Mesendoderm (in vitro differentiated cells): ENCODE data around the gene BCO2.
A peak's percentile ranks its signal among the peaks of the same experiment; 100 is the strongest.

ENCODE experiments used
- DNase-seq: peaks from one replicate; pipeline ENCODE4 v3.0.0; 2013
- H2AK5ac ChIP-seq: 2 replicates; pipeline ENCODE4 v1.6.1; 2013; ENCODE audit warnings: low read length, inconsistent platforms
- H2BK120ac ChIP-seq: 2 replicates; pipeline ENCODE4 v1.6.1; 2013; ENCODE audit warnings: low read depth, mild to moderate bottlenecking, low read length, moderate library complexity, mixed read lengths
- H2BK15ac ChIP-seq: replicated peaks from 2 replicates; pipeline ENCODE4 v1.6.1; 2013; ENCODE audit warnings: low read depth, mild to moderate bottlenecking, moderate library complexity
- H2BK5ac ChIP-seq: 2 replicates; pipeline ENCODE4 v1.6.1; 2013; ENCODE audit warnings: low read length, inconsistent platforms
- H3K18ac ChIP-seq: 2 replicates; pipeline ENCODE4 v1.6.1; 2013; ENCODE audit warnings: mild to moderate bottlenecking, low read length, mixed read lengths
- H3K23ac ChIP-seq: one replicate; pipeline ENCODE4 v1.6.1; 2013; ENCODE audit warnings: low read length
- H3K27ac ChIP-seq: 2 replicates; pipeline ENCODE4 v1.5.1; 2013; ENCODE audit warnings: low read depth, mild to moderate bottlenecking, inconsistent platforms, low read length, moderate library complexity
- H3K27me3 ChIP-seq: 2 replicates; pipeline ENCODE4 v1.6.1; 2013; ENCODE audit warnings: low read length, control low read depth, mild to moderate bottlenecking, inconsistent platforms; ENCODE audit not compliant: insufficient read depth, poor library complexity
- H3K36me3 ChIP-seq: 2 replicates; pipeline ENCODE4 v1.6.1; 2013; ENCODE audit warnings: low read length, inconsistent platforms; ENCODE audit not compliant: control insufficient read depth, insufficient read depth
- H3K4ac ChIP-seq: one replicate; pipeline ENCODE4 v1.6.1; 2013; ENCODE audit warnings: low read depth, mild to moderate bottlenecking, low read length, moderate library complexity
- H3K4me1 ChIP-seq: 2 replicates; pipeline ENCODE4 v1.6.1; 2013; ENCODE audit warnings: low read depth, low read length, inconsistent platforms; ENCODE audit not compliant: control insufficient read depth
- H3K4me2 ChIP-seq: 2 replicates; pipeline ENCODE4 v1.6.1; 2013; ENCODE audit warnings: low read length
- H3K4me3 ChIP-seq: 2 replicates; pipeline ENCODE4 v1.5.1; 2013; ENCODE audit warnings: mild to moderate bottlenecking, low read length
- H3K56ac ChIP-seq: one replicate; pipeline ENCODE4 v1.6.1; 2013; ENCODE audit warnings: low read length
- H3K79me1 ChIP-seq: 2 replicates; pipeline ENCODE4 v1.6.1; 2013; ENCODE audit warnings: low read length, inconsistent platforms
- H3K79me2 ChIP-seq: 2 replicates; pipeline ENCODE4 v1.6.1; 2013; ENCODE audit warnings: mild to moderate bottlenecking, low read length; ENCODE audit not compliant: control insufficient read depth, insufficient read depth
- H3K9ac ChIP-seq: 2 replicates; pipeline ENCODE4 v1.6.1; 2013; ENCODE audit warnings: low read length, inconsistent platforms
- H4K5ac ChIP-seq: one replicate; pipeline ENCODE4 v1.6.1; 2013; ENCODE audit warnings: low read length
- H4K8ac ChIP-seq: one replicate; pipeline ENCODE4 v1.6.1; 2013; ENCODE audit warnings: low read depth, mild to moderate bottlenecking, control low read depth, low read length, moderate library complexity
- WGBS: extraction: QIAGEN DNeasy Blood & Tissue Kit; methylation state at CpG from one replicate; pipeline ENCODE4 v1.1.7; 2013; ENCODE audit warnings: low lambda C conversion rate, missing lambda C conversion rate; ENCODE audit not compliant: insufficient coverage; ENCODE audit errors: extremely low coverage; 5-methylcytosine and 5-hydroxymethylcytosine counted together

Gene BCO2

DNA sequence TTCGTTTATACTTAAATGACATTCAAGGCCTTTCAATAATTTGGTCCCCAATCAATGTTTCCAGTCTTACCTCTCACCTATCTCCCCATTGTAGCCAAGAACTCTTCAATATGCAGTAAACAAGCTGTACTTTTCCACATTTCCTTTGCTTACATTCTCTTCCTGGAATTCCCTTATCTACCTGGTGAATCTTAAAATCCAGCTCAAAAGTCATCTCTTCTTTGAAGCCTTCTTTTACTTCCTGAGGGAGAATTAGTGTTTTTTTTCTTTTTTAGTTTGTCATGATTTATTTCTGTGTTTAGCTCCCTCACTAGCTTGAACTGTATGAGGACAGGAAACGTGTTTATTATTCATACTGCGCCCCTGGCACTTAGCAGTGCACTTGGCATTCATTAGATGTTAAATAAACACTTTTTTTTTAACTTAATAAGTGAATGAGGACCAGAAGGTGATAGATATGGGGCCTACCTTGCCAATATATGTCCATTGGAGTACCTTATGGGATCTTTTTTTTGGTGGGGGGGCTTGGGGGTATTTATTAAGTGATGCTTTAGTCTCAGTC lies 46.0 kb downstream of the BCO2 start:
- Histone ChIP-seq H2BK5ac (no peak overlapping the region), H3K56ac (no peak overlapping the region), H3K9ac (no peak overlapping the region), H3K27ac (no peak overlapping the region), H2BK120ac (no peak overlapping the region), H3K79me2 (no peaks in the 10 kb centered on the region), H3K23ac (no peak overlapping the region), H3K79me1 (no peaks in the 10 kb centered on the region), H4K5ac (no peak overlapping the region), H4K8ac (no peak overlapping the region), H3K4me2 (no peak overlapping the region), H3K18ac (no peak overlapping the region), H3K36me3 (no peaks in the 10 kb centered on the region), H2AK5ac (no peak overlapping the region), H3K4me1 (no peaks in the 10 kb centered on the region), H3K27me3 (no peaks in the 10 kb centered on the region), H2BK15ac (no peak overlapping the region), H3K4ac (no peak overlapping the region), H3K4me3 (no peak overlapping the region)
- WGBS: no CpG with 5 or more reads among the region's 3 CpGs
- DNase-seq: peak; percentile 45

- no peak overlapping the region for H2BK15ac ChIP-seq
- no peak overlapping the region for H2BK120ac ChIP-seq
- no peaks in the 10 kb centered on the region for H3K4me1 ChIP-seq
- H3K4me3 ChIP-seq: no peak overlapping the region
- DNase-seq: no peak
- no peak overlapping the region for H3K4ac ChIP-seq
- H3K4me2 ChIP-seq: no peak overlapping the region
- no peak overlapping the region for H2AK5ac ChIP-seq
- H3K27me3 ChIP-seq: no peaks in the 10 kb centered on the region
- no CpG with 5 or more reads among the region's 4 CpGs for WGBS
- H3K27ac ChIP-seq: no peak overlapping the region
- H3K79me2 ChIP-seq: peaks cover 7% of the 10 kb centered on the region
- H3K36me3 ChIP-seq: no peaks in the 10 kb centered on the region
- H3K18ac ChIP-seq: no peak overlapping the region
- H4K5ac ChIP-seq: no peak overlapping the region
- no peak overlapping the region for H4K8ac ChIP-seq
- no peak overlapping the region for H3K9ac ChIP-seq
- no peak overlapping the region for H3K56ac ChIP-seq
- H3K79me1 ChIP-seq: peaks cover 5% of the 10 kb centered on the region
- no peak overlapping the region for H2BK5ac ChIP-seq
- H3K23ac ChIP-seq: no peak overlapping the region
Observed at GRCh38 chr11:112222303-112222702, 47.0 kb downstream of the BCO2 start.

GRCh38 chr11:112223121-112223520 lies 47.8 kb downstream of the BCO2 start:
- Histone ChIP-seq H3K4me2 (no peak overlapping the region), H3K27ac (no peak overlapping the region), H2AK5ac (no peak overlapping the region), H3K9ac (no peak overlapping the region), H3K79me2 (peaks cover 10% of the 10 kb centered on the region), H4K8ac (no peak overlapping the region), H3K56ac (no peak overlapping the region), H3K79me1 (peaks cover 8% of the 10 kb centered on the region), H3K18ac (no peak overlapping the region), H3K4me1 (no peaks in the 10 kb centered on the region), H3K4me3 (no peak overlapping the region), H3K36me3 (no peaks in the 10 kb centered on the region), H2BK15ac (no peak overlapping the region), H3K27me3 (no peaks in the 10 kb centered on the region), H3K23ac (no peak overlapping the region), H4K5ac (no peak overlapping the region), H2BK5ac (no peak overlapping the region), H2BK120ac (no peak overlapping the region), H3K4ac (no peak overlapping the region)
- no CpG with 5 or more reads among the region's 1 CpG for WGBS
- no peak for DNase-seq

DNA sequence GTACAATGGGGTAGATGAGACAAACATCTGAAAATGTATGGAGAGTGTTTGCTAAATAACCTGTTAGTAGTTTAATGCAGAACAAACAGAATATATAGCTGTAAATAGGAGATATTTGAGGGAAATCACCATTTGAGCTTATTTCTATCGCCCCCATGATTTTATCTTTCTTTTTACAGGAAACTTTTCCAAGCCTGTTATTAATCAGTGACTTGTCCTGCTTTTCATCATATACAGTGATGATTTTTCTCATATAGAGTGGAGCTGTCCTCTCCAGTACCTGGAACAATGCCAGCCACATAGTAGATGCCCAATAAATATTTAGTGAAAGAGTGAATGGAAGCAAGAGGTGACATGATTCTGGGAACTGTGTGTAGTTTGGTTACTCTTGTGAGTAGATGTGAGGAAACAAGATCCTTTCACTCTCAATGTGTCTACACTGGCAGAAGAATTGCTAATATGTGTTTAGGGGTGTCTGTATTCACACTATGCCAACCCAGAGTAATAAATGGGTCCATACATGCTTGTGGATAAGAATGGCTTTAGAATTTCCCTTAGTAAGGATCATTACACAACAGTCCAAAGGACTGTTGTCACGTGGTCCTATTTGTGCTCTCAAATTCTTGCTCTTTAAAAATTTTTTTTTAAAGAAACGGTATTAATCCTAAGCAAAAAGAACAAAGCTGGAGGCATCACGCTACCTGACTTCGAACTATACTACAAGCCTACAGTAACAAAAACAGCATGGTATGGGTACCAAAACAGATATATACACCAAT lies 48.6 kb downstream of the BCO2 start:
- Histone ChIP-seq H2BK15ac (no peak overlapping the region), H3K4me1 (no peaks in the 10 kb centered on the region), H3K4ac (no peak overlapping the region), H2AK5ac (no peak overlapping the region), H3K18ac (no peak overlapping the region), H2BK120ac (no peak overlapping the region), H3K4me2 (no peak overlapping the region), H4K5ac (no peak overlapping the region), H3K23ac (no peak overlapping the region), H2BK5ac (no peak overlapping the region), H3K79me2 (peaks cover 10% of the 10 kb centered on the region), H3K36me3 (no peaks in the 10 kb centered on the region), H4K8ac (no peak overlapping the region), H3K27me3 (no peaks in the 10 kb centered on the region), H3K56ac (no peak overlapping the region), H3K9ac (no peak overlapping the region), H3K27ac (no peak overlapping the region), H3K79me1 (peaks cover 8% of the 10 kb centered on the region), H3K4me3 (no peak overlapping the region)
- no CpG with 5 or more reads among the region's 5 CpGs for WGBS
- DNase-seq: no peak

DNA sequence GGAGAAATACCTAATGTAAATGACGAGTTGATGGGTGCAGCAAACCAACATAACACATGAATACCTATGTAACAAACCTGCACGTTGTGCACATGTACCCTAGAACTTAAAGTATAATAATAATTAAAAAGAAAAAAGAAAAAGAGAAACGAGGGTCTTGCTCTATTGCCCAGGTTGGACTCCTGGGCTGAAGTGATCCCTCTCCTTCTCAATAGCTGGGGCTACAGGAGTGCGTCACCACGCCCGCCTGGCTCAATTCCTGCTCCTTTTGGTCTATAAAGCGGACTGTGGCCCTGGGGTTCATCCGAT lies 50.4 kb downstream of the BCO2 start:
- peak overlapping the region; percentile 33 for H4K5ac ChIP-seq
- peak overlapping the region; percentile 100 for H3K56ac ChIP-seq
- H3K9ac ChIP-seq: peak overlapping the region; percentile 99
- no peaks in the 10 kb centered on the region for H3K27me3 ChIP-seq
- peak overlapping the region; percentile 99 for H3K4me2 ChIP-seq
- no peak overlapping the region for H2BK5ac ChIP-seq
- peak overlapping the region; percentile 2 for H3K27ac ChIP-seq
- H3K79me1 ChIP-seq: peaks cover 14% of the 10 kb centered on the region
- DNase-seq: no peak
- WGBS: no CpG with 5 or more reads among the region's 8 CpGs
- no peak overlapping the region for H3K23ac ChIP-seq
- H3K4me1 ChIP-seq: no peaks in the 10 kb centered on the region
- peaks cover 4% of the 10 kb centered on the region for H3K36me3 ChIP-seq
- no peak overlapping the region for H2AK5ac ChIP-seq
- H3K4ac ChIP-seq: peak overlapping the region; percentile 44
- H3K18ac ChIP-seq: no peak overlapping the region
- H3K79me2 ChIP-seq: peaks cover 10% of the 10 kb centered on the region
- peak overlapping the region; percentile 5 for H4K8ac ChIP-seq
- peak overlapping the region; percentile 77 for H3K4me3 ChIP-seq
- no peak overlapping the region for H2BK120ac ChIP-seq
- H2BK15ac ChIP-seq: no peak overlapping the region
